DOHH2 (cell line): Measurements from ENCODE around the gene GIGYF2.

ENCODE experiments used
- H3F3A ChIP-seq: fragments of 200-600 bp; sonication (generic), shearing (Covaris generic); 2 replicates; pipeline ENCODE4 v1.6.0; 2016; ENCODE audit warnings: antibody characterized with exemption, mild to moderate bottlenecking; ENCODE audit not compliant: control insufficient read depth, insufficient read depth
- H3K27ac ChIP-seq: fragments of 200-600 bp; sonication (generic); 2 replicates; pipeline ENCODE4 v1.5.1; 2014; ENCODE audit warnings: low read depth, mild to moderate bottlenecking, low read length, moderate library complexity
- H3K27me3 ChIP-seq: fragments of 200-600 bp; sonication (generic); 2 replicates; pipeline ENCODE4 v1.6.1; 2014; ENCODE audit warnings: mild to moderate bottlenecking, low read length, mixed read lengths; ENCODE audit not compliant: control insufficient read depth
- H3K36me3 ChIP-seq: fragments of 200-600 bp; sonication (generic); 2 replicates; pipeline ENCODE4 v1.6.1; 2014; ENCODE audit warnings: mild to moderate bottlenecking, low read length, moderate library complexity, mixed read lengths; ENCODE audit not compliant: control insufficient read depth
- H3K4me1 ChIP-seq: fragments of 200-600 bp; sonication (generic); 2 replicates; pipeline ENCODE4 v1.6.1; 2014; ENCODE audit warnings: mild to moderate bottlenecking, low read length, mixed read lengths; ENCODE audit not compliant: control insufficient read depth
- H3K4me2 ChIP-seq: fragments of 200-600 bp; sonication (generic); 2 replicates; pipeline ENCODE4 v1.6.0; 2014; ENCODE audit warnings: mild to moderate bottlenecking, low read length, moderate library complexity
- H3K4me3 ChIP-seq: fragments of 200-600 bp; sonication (generic); 2 replicates; pipeline ENCODE4 v1.5.1; 2014; ENCODE audit warnings: mild to moderate bottlenecking, low read length, mixed read lengths
- H3K79me2 ChIP-seq: fragments of 200-600 bp; sonication (generic); 2 replicates; pipeline ENCODE4 v1.6.1; 2014; ENCODE audit warnings: mild to moderate bottlenecking, low read length, mixed read lengths; ENCODE audit not compliant: control insufficient read depth
- H3K9me2 ChIP-seq: fragments of 200-600 bp; sonication (generic); replicated peaks from 2 replicates; pipeline ENCODE4 v1.6.1; 2014; ENCODE audit warnings: mild to moderate bottlenecking, low read length, mixed read lengths; ENCODE audit not compliant: control insufficient read depth
- H3K9me3 ChIP-seq: fragments of 200-600 bp; sonication (generic); 2 replicates; pipeline ENCODE4 v1.6.1; 2014; ENCODE audit warnings: antibody characterized with exemption, low read length, mixed read lengths; ENCODE audit not compliant: control insufficient read depth, insufficient read depth
- H4K20me1 ChIP-seq: fragments of 200-600 bp; sonication (generic); 2 replicates; pipeline ENCODE4 v1.6.0; 2014; ENCODE audit warnings: low read depth, mild to moderate bottlenecking, antibody characterized with exemption, low read length, moderate library complexity; ENCODE audit not compliant: control insufficient read depth, insufficient read depth
- EZH2phosphoT487 ChIP-seq: fragments of 200-600 bp; sonication (generic); IDR thresholded peaks from 2 replicates; pipeline ENCODE4 v1.6.1; 2017; ENCODE audit warnings: borderline replicate concordance, mild to moderate bottlenecking, antibody characterized with exemption, low read length, moderate library complexity, mixed read lengths
- TF ChIP-seq, protein P1 (sequence below): fragments of 200-600 bp; sonication (generic); IDR thresholded peaks from one replicate; pipeline ENCODE4 v1.5.1; 2014; ENCODE audit warnings: antibody characterized with exemption, mild to moderate bottlenecking, low read depth, low read length; ENCODE audit not compliant: poor library complexity, severe bottlenecking

The GIGYF2 gene

DNA sequence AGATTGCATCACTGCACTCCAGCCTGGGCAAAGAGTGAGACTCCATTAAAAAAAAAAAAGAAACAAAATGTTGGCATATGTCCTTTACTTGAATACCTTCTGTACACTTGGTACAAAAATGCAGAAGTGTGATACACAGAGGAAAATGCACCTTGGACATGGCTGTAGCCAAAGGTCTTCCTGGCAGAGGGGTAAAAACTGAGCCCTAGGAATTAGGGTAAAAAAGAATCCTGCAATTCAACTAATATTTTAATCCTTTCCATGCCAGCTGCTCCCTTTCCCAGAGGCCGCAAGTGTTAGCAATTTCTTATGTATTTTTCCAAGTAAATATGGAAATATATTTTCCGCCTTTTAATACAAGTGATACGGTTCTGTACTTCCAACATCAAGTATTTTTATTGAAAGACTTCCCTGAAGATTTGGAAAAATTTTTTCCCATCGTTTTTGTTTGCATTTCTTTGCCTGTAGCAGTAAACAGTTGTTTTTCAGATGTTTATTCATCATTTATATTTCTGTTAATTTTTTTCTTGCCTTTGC, 53.1 kb downstream of the GIGYF2 start:
- Histone ChIP-seq H3K4me2 (no peak overlapping the region), H3K27ac (no peak overlapping the region), H3K27me3 (no peaks in the 10 kb centered on the region), H3K9me3 (no peaks in the 10 kb centered on the region), H3F3A (no peaks in the 10 kb centered on the region), H3K4me1 (no peaks in the 10 kb centered on the region), H3K4me3 (no peak overlapping the region), H3K9me2 (no peaks in the 10 kb centered on the region), H3K79me2 (no peaks in the 10 kb centered on the region), H3K36me3 (peaks cover 43% of the 10 kb centered on the region), H4K20me1 (no peaks in the 10 kb centered on the region)
- no peak for TF ChIP-seq EZH2phosphoT487
- TF ChIP-seq, protein P1, sequence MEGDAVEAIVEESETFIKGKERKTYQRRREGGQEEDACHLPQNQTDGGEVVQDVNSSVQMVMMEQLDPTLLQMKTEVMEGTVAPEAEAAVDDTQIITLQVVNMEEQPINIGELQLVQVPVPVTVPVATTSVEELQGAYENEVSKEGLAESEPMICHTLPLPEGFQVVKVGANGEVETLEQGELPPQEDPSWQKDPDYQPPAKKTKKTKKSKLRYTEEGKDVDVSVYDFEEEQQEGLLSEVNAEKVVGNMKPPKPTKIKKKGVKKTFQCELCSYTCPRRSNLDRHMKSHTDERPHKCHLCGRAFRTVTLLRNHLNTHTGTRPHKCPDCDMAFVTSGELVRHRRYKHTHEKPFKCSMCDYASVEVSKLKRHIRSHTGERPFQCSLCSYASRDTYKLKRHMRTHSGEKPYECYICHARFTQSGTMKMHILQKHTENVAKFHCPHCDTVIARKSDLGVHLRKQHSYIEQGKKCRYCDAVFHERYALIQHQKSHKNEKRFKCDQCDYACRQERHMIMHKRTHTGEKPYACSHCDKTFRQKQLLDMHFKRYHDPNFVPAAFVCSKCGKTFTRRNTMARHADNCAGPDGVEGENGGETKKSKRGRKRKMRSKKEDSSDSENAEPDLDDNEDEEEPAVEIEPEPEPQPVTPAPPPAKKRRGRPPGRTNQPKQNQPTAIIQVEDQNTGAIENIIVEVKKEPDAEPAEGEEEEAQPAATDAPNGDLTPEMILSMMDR: no peak

DNA sequence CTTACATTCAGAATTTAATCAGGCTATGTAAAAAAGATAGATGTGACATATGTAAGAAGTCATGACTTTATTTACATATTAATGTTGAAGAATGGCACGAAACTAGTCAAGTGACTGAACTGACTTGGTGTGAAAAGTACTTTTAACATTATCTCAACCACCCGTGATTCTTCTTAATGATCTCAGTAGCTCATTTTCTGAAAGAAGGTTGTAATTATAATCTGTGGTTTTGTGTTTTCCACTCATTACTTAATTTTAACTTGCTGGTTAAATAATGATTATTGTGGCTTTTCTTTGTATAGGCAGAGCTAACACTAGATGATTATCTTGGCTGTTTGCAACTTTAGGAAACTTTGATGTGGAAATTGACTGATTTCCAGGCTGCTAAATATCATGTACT, 60.8 kb downstream of the GIGYF2 start:
- no peaks in the 10 kb centered on the region for H4K20me1 ChIP-seq
- no peak overlapping the region for H3K27ac ChIP-seq
- H3F3A ChIP-seq: peaks cover 4% of the 10 kb centered on the region; the same call in 1 of the 2 replicates
- no peaks in the 10 kb centered on the region for H3K79me2 ChIP-seq
- H3K4me3 ChIP-seq: no peak overlapping the region
- no peaks in the 10 kb centered on the region for H3K9me2 ChIP-seq
- peaks cover 5% of the 10 kb centered on the region; the same call in 1 of the 2 replicates for H3K4me1 ChIP-seq
- no peaks in the 10 kb centered on the region for H3K9me3 ChIP-seq
- no peak for TF ChIP-seq EZH2phosphoT487
- TF ChIP-seq, protein P1: no peak
- no peak overlapping the region for H3K4me2 ChIP-seq
- no peaks in the 10 kb centered on the region for H3K27me3 ChIP-seq
- peaks cover 40% of the 10 kb centered on the region for H3K36me3 ChIP-seq

DNA sequence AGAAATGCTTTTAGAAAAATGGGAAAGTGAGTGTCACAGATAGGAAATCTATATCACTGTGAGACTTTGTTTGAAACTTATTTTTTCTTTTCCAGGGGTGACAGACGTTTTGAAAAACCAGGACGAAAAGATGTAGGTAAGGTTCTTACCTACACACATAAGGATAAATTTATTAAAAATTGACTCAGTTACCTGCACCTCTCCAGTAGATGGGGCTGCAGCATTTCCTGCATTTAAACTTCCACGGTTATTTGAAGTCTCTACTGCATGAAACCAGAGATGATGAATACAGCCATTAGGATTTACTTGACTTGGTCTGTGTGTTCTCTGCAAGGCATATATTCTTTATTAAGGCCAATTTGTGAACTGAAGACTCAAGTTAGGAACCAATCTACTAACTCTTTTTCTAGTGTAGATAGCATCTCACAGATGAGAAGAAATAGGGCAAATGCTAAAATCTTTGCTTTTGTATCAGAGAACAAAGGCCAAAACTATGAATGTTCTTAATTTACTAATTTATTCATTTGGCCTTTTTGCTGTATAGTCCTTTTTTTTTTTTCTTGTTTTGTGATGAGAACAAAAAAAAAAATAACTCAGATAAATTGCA, 64.3 kb downstream of the GIGYF2 start:
- TF ChIP-seq EZH2phosphoT487: no peak
- TF ChIP-seq, protein P1: peak; percentile 76
- no peaks in the 10 kb centered on the region for H4K20me1 ChIP-seq
- peaks cover 55% of the 10 kb centered on the region for H3K36me3 ChIP-seq
- peaks cover 4% of the 10 kb centered on the region; the same call in 1 of the 2 replicates for H3F3A ChIP-seq
- H3K9me3 ChIP-seq: no peaks in the 10 kb centered on the region
- no peak overlapping the region for H3K4me2 ChIP-seq
- H3K79me2 ChIP-seq: no peaks in the 10 kb centered on the region
- H3K9me2 ChIP-seq: no peaks in the 10 kb centered on the region
- peaks cover 5% of the 10 kb centered on the region; the same call in 1 of the 2 replicates for H3K4me1 ChIP-seq
- H3K27ac ChIP-seq: no peak overlapping the region
- H3K27me3 ChIP-seq: no peaks in the 10 kb centered on the region
- no peak overlapping the region for H3K4me3 ChIP-seq
